Endothelial cell of umbilical vein (primary cell): Measurements from ENCODE around the gene ZCCHC14. TPM values are rescaled to one million over a fixed set of nuclear protein-coding genes. Genes with fewer than 3 reads are reported as not detected.
A peak's percentile ranks its signal among the peaks of the same experiment; 100 is the strongest.

Experiments
- BruUV-seq: library from RNA; stranded (reverse); fragments of 400-500 nt; replicated peaks from 2 replicates; lab custom pipeline; 2021; lab: Mats Ljungman, UMichigan
- CTCF ChIA-PET: fragments of 300-600, 350-600 bp; sonication (Branson Sonifier 250); formaldehyde crosslinking; loops from one replicate; lab custom pipeline; 2021; ENCODE audit warnings: antibody characterized with exemption, inconsistent platforms; lab: Charles Lee
- POLR2A ChIA-PET: fragments of 300-600, 350-600 bp; sonication (Branson Sonifier 250); formaldehyde crosslinking; loops from one replicate; lab custom pipeline; 2021; ENCODE audit warnings: antibody characterized with exemption, inconsistent platforms; lab: Charles Lee
- DNase-seq: peaks from one replicate; pipeline ENCODE4 v3.0.0-alpha.2; 2011; ENCODE audit warnings: low read depth, low spot score
- FAIRE-seq: peaks from 2 replicates; lab custom pipeline; 2011; peaks lifted over from hg19 to GRCh38; lab: Jason Lieb, UNC
- H2AFZ ChIP-seq: 2 replicates; pipeline ENCODE4 v1.6.0; 2012; ENCODE audit warnings: low read depth, low read length, control low read depth, inconsistent platforms
- H3K27ac ChIP-seq: 2 replicates; pipeline ENCODE4 v1.5.1; 2011; ENCODE audit warnings: low read depth, mild to moderate bottlenecking, control low read depth, low read length, moderate library complexity; ENCODE audit not compliant: insufficient read depth
- H3K27me3 ChIP-seq, 2 experiments: 2 replicates each; pipeline versions ENCODE4 v1.6.0 to v1.6.1; 2011; ENCODE audit warnings: low read length in 2 of 2, mixed read lengths in 1 of 2; ENCODE audit not compliant: control insufficient read depth in 2 of 2, insufficient read depth in 2 of 2
- H3K36me3 ChIP-seq, 2 experiments: 2 replicates in 1 of 2; 3 replicates in 1 of 2; pipeline ENCODE4 v1.5.1; 2011; ENCODE audit warnings: low read length in 2 of 2, mild to moderate bottlenecking in 1 of 2, moderate library complexity in 1 of 2; ENCODE audit not compliant: control insufficient read depth in 2 of 2, insufficient read depth in 2 of 2; ENCODE audit errors: extremely low read depth in 1 of 2
- H3K4me1 ChIP-seq: 3 replicates; pipeline ENCODE4 v1.5.1; 2011; ENCODE audit warnings: mild to moderate bottlenecking, low read length; ENCODE audit not compliant: control insufficient read depth, insufficient read depth; ENCODE audit errors: extremely low read depth
- H3K4me2 ChIP-seq: 2 replicates; pipeline ENCODE4 v1.6.1; 2011; ENCODE audit warnings: low read length, control low read depth, mixed read lengths; ENCODE audit not compliant: insufficient read depth
- H3K4me3 ChIP-seq, 3 experiments: fragments of 200-600 bp in 1 of 3; sonication (generic), shearing (Covaris generic) in 1 of 3; replicated peaks in 1 of 3; 2 replicates each; pipeline ENCODE4 v1.5.1; 2011 to 2016; ENCODE audit warnings: control low read depth in 3 of 3, low read length in 3 of 3, mild to moderate bottlenecking in 2 of 3, inconsistent platforms in 1 of 3, low read depth in 1 of 3, moderate library complexity in 1 of 3; ENCODE audit not compliant: insufficient read depth in 1 of 3
- H3K79me2 ChIP-seq: 2 replicates; pipeline ENCODE4 v1.6.0; 2012; ENCODE audit warnings: low read length, inconsistent platforms; ENCODE audit not compliant: control insufficient read depth, insufficient read depth
- H3K9ac ChIP-seq: replicated peaks from 2 replicates; pipeline ENCODE3; 2011; ENCODE audit warnings: low read length, control low read depth; ENCODE audit not compliant: insufficient read depth; ENCODE audit errors: extremely low read depth
- H3K9me1 ChIP-seq: replicated peaks from 3 replicates; pipeline ENCODE4 v1.6.0; 2011; ENCODE audit warnings: mild to moderate bottlenecking, low read length; ENCODE audit not compliant: control insufficient read depth, insufficient read depth; ENCODE audit errors: extremely low read depth
- H3K9me3 ChIP-seq: replicated peaks from 2 replicates; pipeline ENCODE4 v1.5.1; 2012; ENCODE audit warnings: low read length, inconsistent platforms; ENCODE audit not compliant: control insufficient read depth, insufficient read depth
- H4K20me1 ChIP-seq: replicated peaks from 2 replicates; pipeline ENCODE3; 2011; ENCODE audit warnings: mild to moderate bottlenecking, low read length; ENCODE audit not compliant: control insufficient read depth, insufficient read depth; ENCODE audit errors: extremely low read depth
- CTCF ChIP-seq, 2 donors: IDR thresholded peaks; 1 replicate in 1 of 2; 2 replicates in 1 of 2; pipeline ENCODE4 v1.5.1; 2011; ENCODE audit warnings: low read length in 2 of 2, mild to moderate bottlenecking in 2 of 2, moderate library complexity in 2 of 2, control low read depth in 1 of 2, inconsistent platforms in 1 of 2, low read depth in 1 of 2; ENCODE audit not compliant: insufficient read depth in 1 of 2; ENCODE audit errors: extremely low read depth in 1 of 2
- EZH2 ChIP-seq: IDR thresholded peaks from 2 replicates; pipeline ENCODE4 v1.6.1; 2012; ENCODE audit warnings: borderline replicate concordance, low read depth, mild to moderate bottlenecking, moderate library complexity, low read length, inconsistent platforms; ENCODE audit not compliant: severe bottlenecking
- FOS ChIP-seq: IDR thresholded peaks from 2 replicates; pipeline ENCODE4 v1.6.1; 2011; ENCODE audit warnings: mild to moderate bottlenecking, low read length, moderate library complexity, borderline replicate concordance; ENCODE audit not compliant: insufficient read depth
- GATA2 ChIP-seq: IDR thresholded peaks from 2 replicates; pipeline ENCODE4 v1.7.0; 2011; ENCODE audit warnings: low read depth, mild to moderate bottlenecking, moderate library complexity, mixed read lengths, low read length; ENCODE audit not compliant: insufficient read length, insufficient read depth
- JUN ChIP-seq: IDR thresholded peaks from 2 replicates; pipeline ENCODE4 v1.6.1; 2011; ENCODE audit warnings: borderline replicate concordance, low read depth; ENCODE audit not compliant: insufficient read length, insufficient read depth
- MAX ChIP-seq: IDR thresholded peaks from 2 replicates; pipeline ENCODE4 v1.6.1; 2011; ENCODE audit not compliant: insufficient read depth, insufficient read length
- MYC ChIP-seq: IDR thresholded peaks from one replicate; pipeline ENCODE4 v1.6.1; 2011; ENCODE audit warnings: mild to moderate bottlenecking, low read depth, low read length
- POLR2A ChIP-seq: IDR thresholded peaks from 2 replicates; pipeline ENCODE4 v1.6.1; 2012; ENCODE audit warnings: low read depth, mild to moderate bottlenecking, control low read depth, low read length
- POLR2AphosphoS5 ChIP-seq: IDR thresholded peaks from 2 replicates; pipeline ENCODE4 v1.6.1; 2012; ENCODE audit warnings: low read depth, mild to moderate bottlenecking, control low read depth, low read length, moderate library complexity; ENCODE audit not compliant: insufficient read depth
- dilution Hi-C: fragments of 300-500 bp; cut with MboI; formaldehyde crosslinking; loops from one replicate; pipeline ENCODE4 v1.15.0; 2019; ENCODE audit warnings: low sequenced_read_pairs; ENCODE audit not compliant: extremely low pct_ligation_motif_present
- intact Hi-C: fragments of 100-400 bp; cut with micrococcal nuclease; formaldehyde crosslinking; loops from one replicate; pipeline ENCODE4 v1.10.0; 2022
- polyA plus RNA-seq, 4 experiments: library from polyadenylated mRNA; depleted of rRNA in 3 of 4; stranded (reverse) in 3 of 4; unstranded in 1 of 4; fragments of >200 nt; gene quantifications; 2 replicates each; pipeline versions ENCODE4 v1.2.1 to v1.2.3, GENCODE V29; 2011 to 2012; ENCODE audit warnings: missing spikeins in 1 of 4
- total RNA-seq: library from RNA; stranded (reverse); gene quantifications from 2 replicates; pipeline ENCODE4 v1.2.3, GENCODE V29; 2021

ZCCHC14 gene
- total and polyA plus RNA-seq, 2 donors (not counting 3 experiments of a cell fraction or from before 2014, with no cell fraction given), result 9.5 to 30.9 TPM

- H4K20me1 ChIP-seq, result peaks cover 11% of the 10 kb centered on the region
- no peaks in the 10 kb centered on the region for H3K9me3 ChIP-seq
- H3K27ac ChIP-seq, result no peak overlapping the region
- H2AFZ ChIP-seq, result no peak overlapping the region
- peak overlapping the region; percentile 97 for H3K9ac ChIP-seq
- dilution Hi-C loops (no loop called here), intact Hi-C loops (loop anchor here (1.0 to 5.0 kb wide), 6 partner anchors 44 to 831 kb away; partner anchors contain the start of genes C16orf95 and ZCCHC14)
- peak overlapping the region; percentile 77 for H3K4me2 ChIP-seq
- peaks cover 56% of the 10 kb centered on the region for H3K79me2 ChIP-seq
- ChIA-PET CTCF (interaction anchor here (0.7 to 2.5 kb wide), 11 partner anchors 9 to 829 kb away, joined by 3 to 17 read pairs (median 7); partner anchors contain the start of gene FBXO31), POLR2A (interaction anchor here (0.7 kb wide), 1 partner anchor 180 kb away, joined by 3 read pairs; no protein-coding TSS in a partner anchor)
- peak overlapping the region in 2 of 3 experiments; percentile 82 to 91 for H3K4me3 ChIP-seq
- DNase-seq, result no peak
- peaks cover 26% of the 10 kb centered on the region for H3K4me1 ChIP-seq
- peaks cover 0 to 3% of the 10 kb centered on the region in 2 experiments for H3K36me3 ChIP-seq
- TF ChIP-seq MYC (no peak), POLR2A (no peak), POLR2AphosphoS5 (no peak), EZH2 (no peak), FOS (no peak), MAX (no peak), GATA2 (no peak), JUN (no peak), CTCF (IDR thresholded peaks at IDR 0.05; ENCODE audit: extremely low read depth in 1 of 2, insufficient read depth in 1 of 2, low read depth in 1 of 2, low read length in 2 of 2) (no peak)
- BruUV-seq, result no TSS peak
- no peaks in the 10 kb centered on the region for H3K9me1 ChIP-seq
- FAIRE-seq, result no peak
- H3K27me3 ChIP-seq, result no peaks in the 10 kb centered on the region
Observed at GRCh38 chr16:87393680-87394055, 99.2 kb downstream of the ZCCHC14 start.
